Frontal cortex (tissue), 4 donors: ENCODE measurements around the gene ADRA1B. TPM values are rescaled to one million over a fixed set of nuclear protein-coding genes. Genes with fewer than 3 reads are reported as not detected.
"Not testable (repeated sequence)": the region's sequence is repeated elsewhere in the genome, so short reads cannot be mapped to it uniquely, and the experiment has no call there.

Experiments used
- DNase-seq, 2 donors: peaks; one replicate each; pipeline ENCODE4 v3.0.0; 2012; ENCODE audit warnings: low spot score in 2 of 2
- FAIRE-seq: peaks from 2 replicates; lab custom pipeline; 2012; peaks lifted over from hg19 to GRCh38; lab: Jason Lieb, UNC
- small RNA-seq: library from RNA; depleted of rRNA; stranded (forward); fragments of <200 nt; gene quantifications from one replicate; pipeline ENCODE3, GENCODE V24; 2014
- total RNA-seq: library from RNA; depleted of rRNA; stranded (reverse); fragments of >200 nt; gene quantifications from one replicate; pipeline ENCODE4 v1.2.3, GENCODE V29; 2014
- donor health status: control.
- donor health status: control.
- donor health status: control.

Gene ADRA1B
- total RNA-seq, 1 donor from 2014 or later, result 1.2 TPM

DNA sequence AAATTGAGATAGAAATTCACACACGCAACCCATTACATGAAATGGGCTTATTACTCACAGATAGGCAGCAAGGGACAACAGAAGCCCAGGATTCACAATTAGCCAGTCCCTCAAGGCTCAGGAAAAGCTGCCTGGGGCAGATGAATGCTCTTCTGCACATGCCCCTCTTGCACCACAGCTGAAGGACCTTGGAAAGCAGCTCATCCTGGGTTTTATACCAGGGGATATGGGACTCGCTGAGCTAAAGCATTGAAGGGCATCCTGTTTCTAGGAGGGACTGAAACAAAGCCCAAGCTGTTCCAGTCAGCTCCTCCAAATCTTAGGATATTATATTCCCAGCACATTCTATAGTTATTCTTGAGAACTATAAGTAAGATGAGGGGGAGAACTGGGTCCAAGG lies 76.9 kb downstream of the ADRA1B start:
- FAIRE-seq, result no peak
- no peak for DNase-seq

GRCh38 chr5:159995907-159996306 lies 79.6 kb downstream of the ADRA1B start:
- FAIRE-seq, result no peak
- DNase-seq, result no peak

GRCh38 chr5:160001457-160001856 lies 85.2 kb downstream of the ADRA1B start:
- FAIRE-seq (no peak), DNase-seq (no peak)

GRCh38 chr5:160007514-160007913 lies 91.2 kb downstream of the ADRA1B start:
- no peak for FAIRE-seq
- no peak for DNase-seq

- DNase-seq, FAIRE-seq: not testable (repeated sequence)
Observed at GRCh38 chr5:160008529-160008876, 92.2 kb downstream of the ADRA1B start.

DNA sequence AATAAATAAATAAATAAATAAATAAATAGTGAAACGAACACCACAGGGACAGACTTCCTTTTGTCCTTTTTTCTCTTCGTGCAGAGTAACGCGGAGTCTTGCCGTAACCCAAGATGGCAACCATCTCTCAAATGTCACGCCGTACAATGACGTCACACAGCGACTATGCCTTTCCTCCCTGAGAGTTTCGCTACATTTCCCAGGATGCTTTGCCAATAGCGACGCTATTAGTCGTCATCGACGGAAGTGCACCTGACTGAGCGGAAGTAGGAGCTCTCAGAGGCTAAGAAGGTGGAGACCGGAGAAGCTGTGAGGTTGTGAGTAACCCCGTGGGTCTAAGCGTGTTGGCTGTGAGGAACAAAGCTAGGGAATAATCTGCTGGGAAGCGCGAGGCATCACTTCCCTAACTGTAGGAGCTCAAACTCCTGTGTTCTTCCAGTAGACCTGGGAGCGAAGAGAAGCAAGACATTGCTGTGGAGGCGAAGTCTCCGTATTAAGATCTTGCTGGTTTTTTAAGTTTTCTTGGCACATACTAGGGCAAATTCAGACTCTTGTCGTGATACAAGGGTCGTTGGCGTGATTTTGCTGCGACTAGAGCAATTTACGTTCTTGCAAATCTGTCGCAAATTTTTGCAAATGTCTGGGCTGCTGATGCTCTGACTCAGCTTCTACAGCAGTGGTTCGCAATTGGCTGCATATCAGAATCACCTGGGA lies 92.8 kb downstream of the ADRA1B start, which contains the start of gene TTC1:
Gene TTC1, plus strand, starts transcription at position 263 of the 714 bp plus-strand sequence. CDS start 1,390 bp downstream, outside the sequence.
- FAIRE-seq, result peak; percentile 95

DNA sequence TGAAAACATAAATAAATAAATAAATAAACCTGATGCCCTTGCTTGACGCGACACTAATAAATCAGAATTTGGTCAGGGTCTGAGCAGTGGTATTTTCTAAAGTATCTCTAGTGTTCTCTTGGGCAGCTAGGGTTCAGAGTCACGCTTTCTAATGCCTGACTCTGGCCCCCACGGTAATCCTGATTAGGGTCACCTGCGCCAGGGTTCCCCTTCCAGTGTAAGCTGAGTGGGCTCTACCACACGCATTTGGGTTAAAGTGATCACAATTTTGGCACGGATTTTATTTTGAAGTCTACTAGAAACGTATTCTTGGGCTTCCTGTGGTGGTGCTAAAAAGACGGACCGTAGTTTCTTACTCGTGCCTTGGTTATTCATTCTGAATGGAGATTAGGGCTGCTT lies 93.3 kb downstream of the ADRA1B start:
- DNase-seq (no peak), FAIRE-seq (no peak)

More for the DNA sequence above, 92.8 kb downstream of the ADRA1B start, which contains the start of gene TTC1:
- DNase-seq, result peak; percentile 74 to 83

- DNase-seq, result no peak
- no peak for FAIRE-seq
Observed at GRCh38 chr5:160011471-160011870, 95.2 kb downstream of the ADRA1B start.

GRCh38 chr5:160014197-160014596 lies 97.9 kb downstream of the ADRA1B start:
- FAIRE-seq, DNase-seq: not testable (repeated sequence)

GRCh38 chr5:160018945-160019625 lies 102.8 kb downstream of the ADRA1B start:
- FAIRE-seq, result no peak
- no peak for DNase-seq

GRCh38 chr5:160020266-160020770 lies 104.0 kb downstream of the ADRA1B start:
- DNase-seq (no peak), FAIRE-seq (no peak)

DNA sequence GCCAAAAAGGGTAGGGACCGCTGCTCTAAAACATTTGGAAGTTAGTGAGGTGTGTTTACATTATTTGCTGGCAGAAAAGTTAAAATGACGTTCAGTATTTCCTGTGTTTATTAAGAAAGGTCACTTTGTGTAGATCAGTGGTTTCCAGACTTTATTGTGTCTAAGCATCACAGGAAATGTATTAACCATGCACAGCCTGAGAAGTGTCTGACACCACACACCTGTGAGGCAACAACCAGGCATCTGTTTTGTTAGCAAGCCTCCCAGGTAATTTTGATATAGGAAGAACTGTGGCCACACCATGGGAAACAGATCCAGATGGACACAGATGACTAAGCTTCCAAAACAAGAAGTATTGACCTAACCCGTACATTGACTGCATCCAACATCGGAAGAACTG lies 104.7 kb downstream of the ADRA1B start:
- no peak for DNase-seq

DNA sequence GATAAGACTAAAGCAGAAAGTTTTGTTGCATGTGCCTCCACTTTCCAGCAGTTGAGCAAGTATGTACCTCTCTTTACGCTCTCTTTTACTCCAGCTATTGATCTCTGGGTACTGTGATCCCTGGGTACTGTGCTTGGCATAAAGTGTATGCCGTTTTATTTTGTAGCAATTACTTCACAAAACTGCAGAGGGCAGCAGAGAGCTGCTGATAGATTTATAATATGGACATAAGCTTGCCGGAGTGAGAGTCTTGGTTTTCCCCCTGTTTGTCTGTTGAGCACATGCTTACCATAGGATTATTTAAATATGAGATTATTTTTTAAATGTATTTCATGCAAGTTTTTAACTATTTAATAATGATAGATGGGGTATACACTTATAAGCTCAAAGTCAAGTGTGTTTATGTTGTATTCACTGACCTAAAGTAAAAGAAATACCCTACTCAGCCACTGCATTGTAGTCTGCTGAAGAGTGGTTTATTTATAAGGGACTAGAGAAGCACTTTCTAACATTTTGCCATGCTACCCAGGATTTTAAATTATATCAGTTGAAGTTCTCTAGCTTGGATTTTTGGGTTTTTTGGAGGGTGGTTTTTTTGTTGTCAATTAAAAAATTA lies 105.7 kb downstream of the ADRA1B start:
- peak; percentile 6 to 32 for DNase-seq
- peak; percentile 86 for FAIRE-seq

More for the DNA sequence above, 104.7 kb downstream of the ADRA1B start:
- FAIRE-seq, result no peak

Small RNA genes within 50 kb of the gene (small RNA-seq; reads per million reads assigned to genes)
- not detected for gene RF00019

Other genes starting within 250 kb of the ADRA1B start
- 48.1 TPM for gene TTC1, start 92.7 kb downstream of the ADRA1B start, total RNA-seq
- 47.3 TPM for gene PWWP2A, start 203.0 kb downstream of the ADRA1B start, total RNA-seq